GM21390 (cell line): ENCODE results near the gene TCTN2.

Experiments
- ATAC-seq: cut with Tn5 transposase; IDR thresholded peaks from one replicate; pipeline ENCODE4 v1.9.1; 2021; ENCODE audit not compliant: unreplicated experiment

Gene TCTN2

DNA sequence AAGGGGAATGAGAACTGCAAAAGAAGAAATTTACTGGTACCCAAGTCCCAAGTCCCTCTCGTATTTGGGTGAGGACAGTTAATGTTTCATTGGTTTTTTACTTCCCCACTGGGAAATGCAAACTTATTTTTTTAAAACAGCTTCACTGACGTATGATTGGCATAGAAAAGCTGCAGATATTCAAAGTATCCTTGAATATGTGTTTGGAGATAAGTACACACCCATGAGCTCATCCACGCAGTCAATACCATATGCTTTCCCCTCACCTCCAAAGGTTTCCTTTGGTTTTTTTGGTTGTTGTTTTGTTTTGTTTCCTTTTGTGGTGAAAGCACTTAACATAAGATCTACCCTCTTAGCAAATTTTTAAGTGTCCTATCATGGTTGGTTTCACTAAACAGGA, 13.1 kb downstream of the TCTN2 start:
- no peak for ATAC-seq

DNA sequence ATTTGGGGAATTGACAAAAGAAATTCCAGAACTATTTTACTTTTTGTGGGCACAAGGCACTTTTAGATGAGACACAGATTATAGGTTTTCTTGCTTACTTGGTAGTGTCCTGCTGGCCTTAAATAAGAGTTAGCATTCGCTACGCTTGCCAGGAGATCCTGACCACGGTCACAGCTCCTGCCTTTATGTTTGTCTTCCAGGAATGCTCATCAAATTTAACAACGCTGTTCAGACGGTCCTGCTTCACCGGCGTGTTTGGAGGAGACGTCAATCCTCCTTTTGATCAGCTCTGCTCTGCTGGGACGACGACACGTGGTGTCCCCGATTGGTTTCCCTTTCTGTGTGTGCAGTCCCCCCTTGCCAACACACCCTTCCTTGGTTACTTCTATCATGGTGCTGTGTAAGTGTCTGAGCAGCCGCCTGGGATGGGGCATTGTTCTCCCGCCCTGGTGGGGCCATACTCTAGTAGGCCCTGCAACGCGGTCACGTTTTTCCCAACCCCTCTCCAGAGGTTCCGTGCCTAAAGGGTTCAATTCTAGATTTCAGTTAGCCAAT, 15.8 kb downstream of the TCTN2 start:
- no peak for ATAC-seq

DNA sequence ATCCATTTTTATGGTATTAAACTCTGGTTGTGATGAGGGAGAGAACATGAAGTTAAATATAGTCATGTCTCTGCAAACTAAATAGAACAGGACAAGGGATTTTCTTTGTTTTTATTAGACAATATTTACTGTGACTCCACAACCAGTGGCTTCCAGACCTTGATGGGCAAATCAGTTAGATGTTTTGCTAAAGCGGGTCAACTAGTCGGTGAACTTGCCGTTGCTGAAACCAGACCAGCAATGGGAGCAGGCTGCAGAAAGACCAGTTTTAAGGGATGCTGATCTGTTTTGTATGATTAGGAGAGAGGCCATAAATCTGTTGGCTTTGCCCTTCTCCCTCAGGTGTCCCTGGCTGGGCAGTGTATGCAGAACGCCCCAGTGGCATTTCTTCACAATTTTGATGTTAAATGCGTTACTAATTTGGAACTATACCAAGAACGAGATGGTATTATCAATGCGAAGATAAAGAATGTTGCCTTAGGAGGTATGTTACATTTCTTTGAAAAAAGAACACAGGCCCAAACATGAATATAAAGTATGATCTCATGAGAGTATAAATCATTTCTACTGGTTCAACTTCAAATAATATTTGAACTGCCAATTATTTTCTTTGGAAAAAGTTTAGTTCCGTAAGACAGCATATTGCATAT, 19.4 kb downstream of the TCTN2 start:
- no peak for ATAC-seq

DNA sequence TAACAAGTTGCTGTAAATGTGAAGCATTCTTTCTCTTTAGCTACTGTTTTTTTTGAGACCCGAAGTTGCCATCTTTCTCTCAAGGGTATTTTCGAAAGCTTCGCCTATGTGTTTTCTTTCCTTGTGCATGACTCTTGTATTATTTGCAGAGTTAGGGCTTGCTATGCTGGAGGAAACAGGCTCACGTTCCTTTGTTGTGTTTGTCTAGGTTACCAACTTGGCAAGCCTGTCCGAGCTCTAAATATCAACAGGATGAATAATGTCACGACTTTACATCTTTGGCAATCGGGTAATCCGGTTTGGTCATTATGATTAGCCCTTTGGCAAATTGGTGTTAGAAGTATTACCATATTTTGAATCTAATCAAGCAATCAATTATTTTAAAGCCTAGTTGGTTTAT, 25.3 kb downstream of the TCTN2 start:
- no peak for ATAC-seq

DNA sequence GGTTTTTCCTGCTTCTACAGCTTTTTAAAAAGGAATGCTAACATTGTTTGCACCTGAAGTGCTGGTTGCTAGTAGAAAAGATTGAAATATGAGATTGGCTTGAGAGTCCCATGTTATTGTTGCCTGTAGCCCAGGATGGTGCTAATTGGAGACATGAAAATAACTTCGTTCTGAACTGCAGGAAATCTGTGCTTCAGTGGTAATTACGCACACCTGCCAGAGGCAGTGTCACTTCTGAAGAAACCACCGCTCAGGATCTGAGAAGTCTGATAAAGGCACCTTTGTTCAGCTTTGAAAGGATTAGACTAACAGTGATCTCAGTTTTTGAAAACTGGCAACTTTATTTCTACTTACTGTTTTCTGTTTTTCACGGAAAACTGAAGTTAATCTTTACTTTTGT, 25.7 kb downstream of the TCTN2 start:
- ATAC-seq: no peak

DNA sequence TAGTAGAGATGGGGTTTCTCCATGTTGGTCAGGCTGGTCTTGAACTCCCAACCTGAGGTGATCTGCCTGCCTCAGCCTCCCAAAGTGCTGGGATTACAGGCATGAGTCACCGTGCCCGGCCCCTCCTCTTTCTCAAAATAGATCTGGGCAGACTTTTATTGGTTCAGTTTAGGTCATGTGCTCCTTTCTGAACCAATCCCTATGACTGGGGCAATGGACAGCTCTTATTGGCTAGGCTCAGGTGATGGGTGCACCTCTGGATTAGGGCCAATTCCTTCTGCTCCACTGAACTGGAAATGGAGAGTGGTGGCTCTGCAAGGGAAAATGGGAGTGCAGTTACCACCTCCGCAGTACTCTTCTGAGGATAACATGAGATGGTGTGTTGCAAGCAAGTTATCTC, 35.0 kb downstream of the TCTN2 start:
- ATAC-seq: no peak

DNA sequence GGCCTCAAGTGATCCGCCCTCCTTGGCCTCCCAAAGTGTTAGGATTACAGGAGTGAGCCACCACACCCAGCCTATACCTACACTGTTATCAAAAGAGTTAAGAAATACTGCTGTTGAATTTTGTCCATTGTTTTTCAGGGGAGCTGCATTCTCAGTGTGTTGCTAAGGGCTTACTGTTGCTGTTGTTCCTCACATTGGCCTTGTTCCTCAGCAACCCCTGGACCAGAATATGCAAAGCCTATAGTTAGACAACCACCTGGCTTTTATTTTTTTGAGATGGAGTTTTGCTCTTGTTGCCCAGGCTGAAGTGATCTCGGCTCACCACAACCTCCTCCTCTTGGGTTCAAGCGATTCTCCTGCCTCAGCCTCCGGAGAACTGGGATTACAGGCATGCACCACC, 36.6 kb downstream of the TCTN2 start:
- ATAC-seq: no peak

DNA sequence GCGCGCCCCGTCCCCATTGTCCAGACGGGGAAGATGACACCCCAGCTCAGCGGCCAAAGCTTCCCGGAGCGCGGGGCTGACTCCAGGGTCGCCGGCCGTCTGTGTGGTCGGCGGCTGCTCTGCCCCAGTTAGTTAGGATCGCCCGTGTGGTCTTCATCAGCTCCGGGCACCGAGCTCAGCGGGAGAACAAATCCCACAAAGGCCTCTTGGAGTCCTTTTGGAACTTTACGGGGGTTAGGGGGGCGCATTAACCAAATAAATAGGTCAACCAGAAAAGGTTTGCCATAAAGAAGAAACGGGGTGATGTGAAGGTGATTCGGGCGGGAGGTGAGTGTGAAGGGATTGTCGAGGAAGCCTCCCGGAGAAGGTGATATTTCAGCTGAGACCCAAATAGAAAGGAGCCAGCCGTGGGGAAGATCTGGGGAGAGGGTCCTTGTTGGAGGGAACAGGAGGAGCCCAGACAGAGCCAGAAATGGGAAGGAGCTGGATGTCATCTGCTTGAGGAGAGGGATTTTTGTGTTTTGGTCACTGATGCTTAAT, 41.9 kb downstream of the TCTN2 start:
- no peak for ATAC-seq

DNA sequence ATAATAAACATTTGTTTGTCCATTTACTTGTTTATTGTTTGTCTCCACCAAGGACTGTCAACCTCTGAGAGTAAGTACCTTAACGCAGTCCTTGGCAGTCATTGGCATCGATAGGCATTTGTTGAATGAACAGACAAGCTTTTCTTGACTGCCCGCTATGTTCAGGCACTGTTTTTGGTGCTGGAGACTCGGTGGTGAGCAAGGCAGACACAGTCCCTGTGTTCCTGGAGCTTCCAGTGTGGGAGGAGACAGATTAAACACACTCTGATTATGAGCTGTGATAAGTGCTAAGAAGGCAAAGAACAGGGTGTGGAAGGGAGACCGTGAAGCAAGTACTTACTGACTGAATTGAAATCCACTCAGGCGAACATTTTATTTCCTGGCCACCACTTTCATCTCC, 42.5 kb downstream of the TCTN2 start:
- ATAC-seq: no peak

DNA sequence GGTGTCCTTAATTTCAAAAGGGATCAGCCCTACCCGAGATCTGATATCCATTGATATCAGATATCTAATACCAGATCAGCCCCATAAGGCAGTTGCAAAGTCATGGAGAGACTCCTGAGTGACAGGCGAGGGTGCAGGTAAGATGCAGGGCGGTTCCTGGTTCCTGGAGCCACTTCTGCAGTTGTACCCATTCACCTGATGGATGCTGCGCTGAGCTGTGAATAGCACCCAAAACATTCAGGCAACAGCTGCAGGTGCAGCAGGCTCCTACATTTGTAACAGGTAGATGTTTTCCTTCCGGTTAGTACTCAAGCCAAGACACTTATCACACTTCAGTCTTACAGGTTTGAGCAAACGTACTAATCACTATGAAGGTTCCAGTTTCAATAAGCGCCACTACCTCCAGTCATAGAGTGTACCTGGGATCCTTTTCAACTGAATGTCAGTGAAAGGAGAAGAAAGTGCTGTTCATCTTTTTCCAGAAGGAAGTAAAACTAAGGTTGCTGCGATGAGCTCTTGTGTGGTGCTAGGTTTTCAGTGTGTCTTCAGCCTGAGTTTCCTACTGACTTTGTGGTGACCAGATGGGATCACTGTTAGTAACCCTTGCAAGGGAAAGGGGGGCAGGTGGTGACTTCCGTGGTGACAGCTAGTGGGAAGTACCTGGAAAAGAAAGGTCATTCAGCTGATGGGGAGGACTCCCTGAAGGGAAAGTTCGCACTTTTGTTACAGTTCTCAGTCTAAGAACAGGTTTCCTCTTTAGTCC, 43.1 kb downstream of the TCTN2 start:
- ATAC-seq: no peak

DNA sequence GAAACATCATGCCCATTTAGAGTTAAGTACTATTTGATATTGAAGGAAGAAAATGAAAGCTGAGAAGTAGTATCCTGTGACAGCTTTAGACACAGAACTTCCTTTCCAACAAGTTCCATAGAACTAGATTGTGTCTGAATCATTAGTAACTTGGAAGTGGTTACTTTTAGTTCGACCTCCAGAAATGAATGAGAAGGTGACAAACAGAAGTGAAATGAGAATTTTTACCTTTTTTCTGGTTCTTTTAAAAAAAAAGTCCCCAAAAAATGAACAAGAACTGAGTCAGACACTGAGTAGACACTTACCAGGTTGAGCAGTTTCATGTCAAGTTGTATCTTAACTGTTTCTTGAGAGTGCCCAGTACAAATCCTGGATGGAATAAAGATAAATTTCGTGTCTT, 44.3 kb downstream of the TCTN2 start:
- no peak for ATAC-seq

DNA sequence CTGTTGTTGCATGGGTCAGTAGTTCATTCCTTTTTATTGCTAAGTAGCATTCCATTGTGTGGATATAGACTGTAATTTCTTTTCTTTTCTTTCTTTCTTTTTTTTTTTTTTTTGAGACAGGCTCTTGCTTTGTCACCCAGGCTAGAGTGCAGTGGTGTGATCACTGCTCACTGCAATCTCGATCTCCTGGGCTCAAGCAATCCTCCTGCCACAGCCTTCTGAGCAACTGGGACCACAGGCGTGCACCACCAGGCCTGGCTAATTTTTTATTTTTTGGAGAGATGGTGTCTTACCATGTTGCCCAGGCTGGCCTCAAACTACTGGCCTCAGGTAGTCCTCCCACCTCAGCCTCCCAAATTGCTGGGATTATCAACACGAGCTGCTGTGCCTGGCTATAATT, 46.4 kb downstream of the TCTN2 start:
- ATAC-seq: no peak

DNA sequence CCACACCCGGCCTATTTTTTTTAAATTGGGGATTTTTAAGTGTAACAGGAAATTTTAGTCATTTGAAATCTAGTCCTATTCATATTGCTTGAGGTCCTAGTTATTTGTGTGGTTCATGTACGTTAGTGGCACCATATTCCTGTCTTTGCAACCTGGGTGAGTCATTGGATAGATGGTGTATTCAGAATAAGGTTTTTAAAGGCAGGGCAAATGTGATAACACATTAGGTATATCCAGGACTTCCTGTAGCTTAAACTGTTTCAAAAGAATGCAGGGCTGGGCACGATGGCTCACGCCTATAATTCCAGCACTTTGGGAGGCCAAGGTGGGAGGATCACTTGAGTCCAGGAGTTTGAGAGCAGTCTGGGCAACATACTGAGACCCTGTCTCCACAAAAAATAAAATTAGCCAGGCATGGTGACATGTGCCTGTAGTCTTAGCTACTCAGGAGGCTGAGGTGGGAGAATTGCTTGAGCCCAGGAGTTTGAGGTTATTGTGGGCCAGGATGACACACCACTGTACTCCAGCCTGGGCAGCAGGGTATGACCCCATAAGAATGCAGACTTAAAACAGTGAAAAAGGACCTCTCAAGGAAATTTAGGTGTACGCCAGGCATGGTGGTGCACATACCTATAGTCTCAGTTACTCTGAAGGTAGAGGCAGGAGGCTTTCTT, 49.4 kb downstream of the TCTN2 start:
- no peak for ATAC-seq

DNA sequence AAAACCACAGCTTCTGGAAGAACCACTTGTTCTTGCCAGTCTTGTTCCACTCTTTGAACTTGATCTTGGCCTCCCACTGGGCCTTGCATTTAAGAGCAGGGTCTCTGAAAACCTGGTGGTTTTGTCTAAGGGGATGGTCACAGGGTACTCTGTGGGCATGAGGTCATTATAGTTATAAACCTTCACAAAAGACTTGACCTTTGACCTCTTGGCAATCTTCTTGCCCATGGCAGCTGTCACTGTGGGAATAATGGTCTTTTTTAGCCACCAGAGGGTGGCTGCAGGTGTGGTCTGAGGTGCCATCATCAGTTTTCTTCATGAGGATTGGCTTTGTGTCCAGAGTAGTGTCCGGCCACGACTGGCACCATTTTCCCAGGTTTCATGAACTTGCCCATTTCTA, 50.3 kb downstream of the TCTN2 start:
- ATAC-seq: no peak

DNA sequence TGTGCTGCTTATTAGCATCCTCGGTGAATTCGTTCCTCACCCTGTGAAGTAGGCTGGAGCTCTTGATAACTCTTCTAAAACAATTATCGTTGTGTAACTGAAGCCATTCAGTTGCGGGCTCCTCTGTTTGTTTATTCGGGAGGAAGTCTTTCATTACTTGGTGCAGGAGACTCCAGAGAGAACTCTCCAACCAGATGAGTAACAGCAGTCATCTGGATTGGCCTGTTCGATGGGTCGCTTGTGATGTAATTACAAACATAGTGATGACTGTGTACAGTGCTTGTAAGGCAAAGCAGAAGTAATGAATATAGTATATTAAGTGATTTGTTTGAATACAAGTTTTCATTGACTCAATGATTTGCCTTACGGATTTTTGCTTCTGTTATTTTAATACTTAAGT, 52.1 kb downstream of the TCTN2 start:
- no peak for ATAC-seq

DNA sequence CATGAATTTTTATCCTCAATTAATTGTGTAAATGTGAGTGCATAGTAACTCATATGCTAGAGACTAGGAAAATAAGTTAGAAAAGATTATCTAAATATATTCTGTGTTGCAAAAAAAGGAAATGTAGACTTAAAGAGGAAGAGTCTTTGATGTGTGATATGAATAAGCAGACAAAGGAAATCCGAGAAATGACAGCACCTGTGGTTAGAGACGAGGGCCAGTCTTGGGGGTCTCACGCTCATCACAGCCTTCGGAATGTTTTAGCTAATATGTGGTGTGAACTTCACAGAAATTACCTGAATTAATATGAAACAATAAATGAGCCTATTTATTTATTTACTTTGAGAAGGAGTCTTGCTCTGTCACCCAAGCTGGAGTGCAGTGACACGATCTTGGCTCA, 52.9 kb downstream of the TCTN2 start:
- ATAC-seq: no peak

DNA sequence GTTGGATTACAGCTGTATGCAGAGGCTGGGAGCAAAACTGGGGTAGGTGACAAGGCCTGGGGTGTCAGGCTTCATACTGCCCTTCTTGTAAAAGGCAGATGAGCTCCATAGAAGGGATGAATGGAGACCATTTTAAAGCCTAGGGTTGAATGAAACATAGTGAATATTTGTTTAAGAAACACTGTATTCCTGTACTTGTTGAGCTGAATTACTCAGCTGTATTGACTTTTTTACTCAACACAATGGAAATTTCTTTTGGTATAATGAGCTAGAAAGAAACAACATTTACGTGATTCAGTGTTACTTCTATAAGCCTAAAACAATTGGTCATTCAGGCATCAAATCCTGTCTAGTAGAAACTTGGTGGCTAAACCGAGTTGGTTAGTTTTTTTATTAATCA, 55.3 kb downstream of the TCTN2 start:
- no peak for ATAC-seq

DNA sequence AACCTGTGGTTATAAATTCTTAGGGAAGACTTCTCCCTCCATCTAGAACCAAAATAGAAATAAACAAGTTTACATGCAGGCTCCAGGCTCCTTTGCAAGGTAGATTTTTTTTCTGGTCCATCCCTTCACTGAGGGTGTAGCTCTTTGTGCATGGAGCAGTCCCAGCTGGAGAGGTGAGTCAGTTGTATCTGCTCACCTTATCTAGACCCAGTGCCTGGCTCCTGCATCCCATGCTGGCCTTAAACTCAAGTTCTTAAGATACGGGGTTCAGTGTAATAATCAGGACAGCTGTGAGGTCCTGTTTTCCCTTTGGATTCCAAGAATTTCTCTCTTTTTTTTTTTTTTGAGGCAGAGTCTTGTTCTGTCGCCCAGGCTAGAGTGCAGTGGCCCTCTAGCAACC, 56.0 kb downstream of the TCTN2 start:
- no peak for ATAC-seq

DNA sequence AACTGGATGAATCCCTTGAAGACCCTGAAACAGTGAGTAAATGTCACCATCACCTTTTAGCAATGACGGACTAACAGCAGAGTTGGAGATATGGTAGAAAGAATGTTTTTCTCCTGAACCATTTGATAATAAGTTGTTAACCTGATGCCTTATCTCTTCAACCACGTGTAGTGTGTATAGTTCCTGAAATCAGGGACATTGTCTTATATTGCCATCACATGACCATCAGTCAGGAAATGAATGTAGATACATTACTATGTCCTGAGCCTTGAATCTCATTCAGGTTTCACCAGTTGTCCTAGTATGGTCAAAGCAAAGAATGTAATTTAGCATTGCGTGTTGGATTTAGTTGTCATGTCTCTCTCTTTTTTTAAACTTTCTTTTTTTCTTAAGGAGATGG, 57.0 kb downstream of the TCTN2 start:
- ATAC-seq: no peak

DNA sequence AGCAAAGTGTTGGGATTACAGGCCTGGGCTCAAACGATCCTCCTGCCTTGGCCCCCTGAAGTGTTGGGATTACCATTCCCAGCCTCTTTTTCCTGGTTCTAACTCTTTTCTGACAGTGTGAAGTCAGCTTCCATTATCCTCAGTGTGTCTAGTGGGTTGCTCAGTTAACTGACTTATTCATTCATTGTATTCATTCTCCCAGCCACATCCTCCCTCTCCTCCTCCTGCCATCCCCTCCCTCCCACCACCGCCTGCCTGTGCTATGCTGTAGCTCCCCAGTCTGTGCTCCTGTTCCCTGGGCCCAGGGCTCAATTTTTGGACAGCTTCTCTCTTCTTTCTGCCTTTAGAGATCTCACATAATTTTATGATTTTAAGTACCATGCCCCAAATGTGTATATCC, 60.7 kb downstream of the TCTN2 start:
- no peak for ATAC-seq

DNA sequence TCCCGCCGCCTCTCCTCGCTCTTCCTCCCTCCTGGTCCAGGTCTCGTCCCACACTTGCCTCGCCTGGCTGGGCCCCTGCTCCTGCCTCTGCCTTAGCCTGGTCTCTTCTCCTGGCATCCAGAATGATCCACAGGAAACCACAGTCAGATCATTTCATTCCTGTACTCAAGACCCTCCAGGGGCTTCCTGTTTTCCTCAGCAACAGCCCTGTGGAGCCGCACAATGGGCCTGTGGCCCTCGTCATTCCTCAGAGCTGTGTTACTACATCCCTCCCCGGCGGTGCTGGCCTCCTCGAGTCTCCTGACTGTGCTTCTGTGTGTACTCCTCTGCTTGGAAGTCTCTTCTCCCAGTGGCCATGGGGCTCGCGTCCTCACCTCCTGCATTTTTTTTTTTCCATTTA, 61.3 kb downstream of the TCTN2 start:
- no peak for ATAC-seq

DNA sequence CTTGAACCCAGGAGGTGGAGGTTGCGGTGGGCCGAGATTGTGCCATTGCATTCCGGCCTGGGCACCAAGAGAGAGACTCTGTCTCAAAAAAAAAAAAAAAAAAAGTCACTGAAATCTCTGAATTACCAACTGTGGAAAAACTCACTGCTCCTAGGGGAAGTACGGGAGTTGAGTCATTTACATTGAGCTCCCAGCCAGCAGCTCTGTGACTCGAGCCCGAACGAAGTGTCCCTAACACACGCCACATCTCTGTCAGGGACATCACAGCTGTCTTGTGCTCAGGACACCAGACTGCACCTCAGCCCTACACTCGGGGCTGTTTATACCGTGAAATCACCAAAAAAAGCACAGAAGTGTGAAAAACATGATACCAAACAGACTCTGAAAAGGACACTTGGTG, 62.3 kb downstream of the TCTN2 start:
- no peak for ATAC-seq
